Stimulated activated CD4-positive, alpha-beta T cell treated with anti-CD3 and anti-CD28 coated beads, Interleukin-1b, Interleukin-23, amount 100 ng/mL, for 1 hour (primary cell): ENCODE results near the gene ASF1B.

ENCODE experiments used
- DNase-seq, 2 donors: peaks; one replicate each; pipeline ENCODE4 v3.0.0-alpha.2; 2020; ENCODE audit warnings: low read depth in 2 of 2

Gene ASF1B

DNA sequence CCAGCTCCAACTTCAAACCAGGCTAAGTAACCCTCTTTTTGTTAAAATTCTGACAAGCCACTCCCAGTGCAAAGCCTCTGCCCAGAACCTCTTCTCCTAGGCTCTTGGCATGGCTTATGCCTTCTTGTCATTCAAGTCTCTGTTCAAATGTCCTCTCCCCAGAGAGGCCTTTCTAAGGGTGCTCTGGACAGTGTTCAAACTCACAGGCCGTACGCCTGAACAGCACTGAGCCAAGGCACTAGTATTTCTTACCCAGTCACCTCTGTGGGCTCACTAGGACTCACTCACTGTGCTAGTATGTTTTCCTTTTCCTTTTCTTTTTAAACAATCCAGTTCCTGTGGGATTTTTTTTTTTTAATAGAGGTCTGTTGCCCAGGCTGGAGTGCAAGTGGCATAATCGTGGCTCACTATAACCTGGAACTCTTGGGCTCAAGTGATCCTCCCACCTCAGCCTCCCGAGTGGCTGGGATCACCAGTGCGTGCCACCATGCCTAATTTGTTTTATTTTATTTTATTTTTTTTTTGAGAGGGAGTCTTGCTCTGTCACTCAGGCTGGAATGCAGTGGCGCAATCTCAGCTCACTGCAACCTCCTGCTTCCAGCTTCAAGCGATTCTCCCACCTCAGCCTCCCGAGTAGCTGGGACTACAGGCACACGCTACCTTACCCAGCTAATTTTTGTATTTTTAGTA is 2.3 kb upstream of the ASF1B start:
- DNase-seq, result no peak

DNA sequence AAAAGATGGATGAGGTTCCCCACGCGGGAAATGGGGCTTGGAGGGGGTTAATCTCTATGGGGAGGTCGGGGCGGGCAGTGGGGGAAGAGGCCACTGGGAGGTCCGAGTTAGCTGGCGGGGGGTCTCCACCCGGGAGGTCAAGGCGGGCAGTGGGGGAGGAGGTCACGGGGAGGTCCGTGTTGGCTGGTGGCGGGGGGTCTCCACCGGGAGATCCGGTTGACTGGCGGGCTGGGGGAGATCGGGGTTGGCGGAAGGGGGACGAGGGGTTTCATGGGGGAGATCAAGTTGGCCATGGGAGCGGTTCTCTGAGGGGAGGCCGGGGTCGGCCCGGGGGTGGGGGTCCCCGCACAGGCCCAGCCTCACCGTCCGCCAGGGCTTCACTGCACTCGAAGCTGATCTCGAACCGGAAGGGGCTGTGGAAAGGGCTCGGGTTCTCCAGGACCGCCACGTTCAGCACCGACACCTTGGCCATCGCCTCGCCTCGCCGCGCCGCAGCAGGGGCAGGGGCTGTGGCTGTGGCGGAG is 342 bp downstream of the ASF1B start:
- DNase-seq, result no peak

DNA sequence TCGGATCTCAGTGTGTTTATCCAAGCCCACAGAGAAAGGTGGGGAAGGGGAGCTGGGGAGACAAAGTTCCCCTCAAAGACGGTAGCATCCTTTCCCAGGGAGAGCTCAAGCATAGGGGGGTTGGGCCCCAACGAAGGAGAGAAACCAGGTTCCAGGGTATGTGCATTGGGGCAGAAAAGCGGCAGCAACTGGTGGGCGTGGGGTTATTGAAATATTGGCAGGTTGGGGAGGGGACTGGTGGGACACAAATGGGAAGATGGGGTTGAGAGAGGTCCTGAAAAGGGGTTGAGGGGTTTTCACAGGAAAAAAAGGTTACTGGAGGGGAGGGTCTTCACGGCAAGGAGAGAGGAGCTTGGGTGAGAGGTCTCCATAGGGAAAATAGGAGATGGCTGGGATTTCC is 1.0 kb downstream of the ASF1B start:
- DNase-seq, result no peak

DNA sequence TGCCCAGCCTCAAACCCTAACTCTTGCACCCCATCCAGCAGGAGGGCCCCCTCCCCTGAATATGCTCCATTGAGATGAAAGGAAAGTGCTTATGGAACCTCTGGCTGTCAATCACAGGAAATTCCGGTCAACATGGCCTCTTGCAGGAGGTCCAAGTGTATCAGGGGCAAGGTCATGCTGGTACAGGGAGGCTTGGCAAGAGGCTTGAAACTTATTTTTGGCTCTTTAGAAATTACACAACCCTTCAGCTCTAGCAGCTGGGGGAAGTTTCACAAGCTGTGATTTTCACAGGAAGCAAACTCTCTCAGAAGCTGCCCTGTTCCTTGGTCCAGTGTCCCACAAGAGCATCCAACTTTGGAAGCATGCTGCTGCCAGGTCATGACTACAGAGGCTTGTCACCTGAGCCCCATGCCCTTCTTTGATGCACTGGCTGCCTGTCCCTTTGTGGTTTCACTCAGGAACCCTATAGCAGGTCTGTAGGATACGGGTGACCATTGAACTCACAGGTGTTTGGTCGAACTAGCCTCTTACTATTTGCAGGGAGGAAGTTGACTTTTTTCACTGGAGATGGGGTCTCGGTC is 8.4 kb downstream of the ASF1B start:
- no peak for DNase-seq

DNA sequence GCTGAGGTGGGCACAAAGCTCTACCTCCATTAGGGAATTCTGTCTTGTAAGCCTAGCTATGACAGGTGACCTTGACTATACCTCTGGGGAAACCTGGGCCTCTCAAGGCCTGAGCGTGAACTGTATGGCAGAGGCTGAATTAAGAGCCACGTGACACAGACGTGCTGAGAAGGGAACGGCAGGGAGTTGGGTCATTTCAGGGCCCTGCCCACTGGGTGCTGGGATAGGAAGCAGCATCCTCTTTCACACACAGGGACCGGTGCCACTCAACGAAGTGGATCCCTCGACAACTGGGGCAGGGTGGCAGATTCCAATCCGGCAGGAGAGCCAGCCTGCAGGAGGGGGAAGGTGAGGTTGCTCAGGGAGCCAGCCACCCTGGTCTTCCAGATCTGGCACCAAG is 9.2 kb downstream of the ASF1B start:
- no peak for DNase-seq

- no peak for DNase-seq
Measured at GRCh38 chr19:14122924-14123323, 13.5 kb downstream of the ASF1B start.

- no peak for DNase-seq
Measured at GRCh38 chr19:14120497-14120780, 15.9 kb downstream of the ASF1B start.

- no peak for DNase-seq
Measured at GRCh38 chr19:14119644-14120496, 16.5 kb downstream of the ASF1B start.

DNA sequence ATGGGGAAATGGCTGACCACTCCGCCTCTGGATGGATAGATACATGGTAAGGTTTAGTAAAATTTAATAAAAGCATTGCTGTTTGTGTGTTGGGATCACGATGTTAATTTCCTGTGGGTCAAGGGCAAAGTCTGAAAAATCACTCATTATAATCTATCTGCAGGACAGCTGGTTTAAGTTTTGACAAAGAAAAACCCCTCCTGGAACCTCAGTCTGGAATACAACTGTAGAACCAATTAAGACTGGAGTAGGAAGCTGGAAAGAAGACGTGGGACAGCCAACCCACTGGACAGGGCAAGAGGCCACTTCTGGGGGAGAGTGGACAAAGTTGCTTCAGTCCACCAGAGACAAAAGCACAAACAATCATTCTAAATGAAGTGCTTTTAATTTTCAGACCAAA is 17.2 kb downstream of the ASF1B start:
- DNase-seq, result no peak

DNA sequence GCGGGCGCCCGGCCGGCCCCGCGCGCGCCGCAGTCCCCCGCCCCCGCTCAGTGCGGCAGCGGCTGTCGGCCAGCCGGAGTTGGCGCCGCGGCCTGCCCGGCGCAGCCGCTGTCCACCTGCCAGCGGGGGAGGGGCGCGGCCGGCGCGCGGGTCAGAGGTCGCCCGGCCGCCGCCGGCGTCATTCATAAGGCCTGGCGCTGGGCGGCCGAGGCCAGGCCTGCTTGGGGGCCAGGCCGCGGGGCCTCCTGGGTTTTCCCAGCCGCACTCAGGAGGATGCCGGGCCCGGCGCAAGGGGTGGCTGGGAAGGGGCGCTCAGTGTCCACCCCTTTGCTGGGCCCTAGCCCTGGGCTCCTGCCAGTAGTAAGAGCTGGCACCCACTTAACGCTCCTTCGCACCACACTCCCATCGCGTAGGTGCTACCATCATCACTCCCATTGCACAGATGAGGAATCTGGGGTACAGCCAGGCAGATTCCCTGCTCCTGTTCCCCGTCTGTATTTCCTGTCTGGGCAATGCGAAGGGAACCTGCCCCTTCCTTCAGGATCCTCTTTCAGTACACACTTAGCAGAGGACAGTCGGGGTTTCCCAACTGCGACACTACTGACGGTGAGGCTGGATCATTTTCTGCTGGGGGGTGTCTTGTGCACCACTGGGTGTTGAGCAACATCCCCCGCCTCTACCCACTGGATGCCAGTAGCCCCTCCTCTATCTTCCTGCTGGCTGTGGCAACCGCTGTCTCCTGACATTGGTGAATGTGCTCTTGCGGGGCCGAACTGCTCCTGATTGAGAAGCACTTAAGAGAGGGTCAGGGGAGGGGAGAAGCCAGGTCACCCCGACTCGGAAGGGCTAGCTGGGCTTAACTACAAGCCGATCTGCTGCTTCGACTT is 18.0 kb downstream of the ASF1B start:
- DNase-seq, result no peak

GRCh38 chr19:14117668-14118164 is 18.7 kb downstream of the ASF1B start, which contains the start of gene PRKACA:
Gene PRKACA, minus strand, starts transcription at chr19:14117762. Its CDS starts 215 bp downstream, at chr19:14117547.
- peak; percentile 91 to 98 for DNase-seq

- no peak for DNase-seq
Measured at GRCh38 chr19:14116918-14117578, 19.3 kb downstream of the ASF1B start.

DNA sequence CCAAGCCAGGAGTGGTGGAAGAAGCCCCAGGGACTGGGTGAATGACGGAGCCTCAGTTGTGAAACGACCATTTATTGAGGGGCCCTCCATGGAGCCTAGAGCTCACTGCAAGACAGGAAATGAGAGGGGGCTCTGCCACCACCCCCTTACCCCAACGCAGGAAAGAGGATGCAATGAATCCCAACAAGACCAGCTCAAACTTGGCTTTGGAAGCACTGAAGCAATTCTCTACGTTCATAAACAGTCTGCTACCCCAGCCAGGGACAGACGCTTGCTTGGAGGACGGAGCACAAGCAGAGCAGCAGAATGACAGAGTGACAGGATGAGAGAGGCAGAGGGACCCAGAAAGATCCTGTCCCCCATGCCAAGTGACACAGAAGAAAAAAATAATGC is 19.9 kb downstream of the ASF1B start:
- no peak for DNase-seq

- no peak for DNase-seq
Measured at GRCh38 chr19:14115756-14116155, 20.6 kb downstream of the ASF1B start.

DNA sequence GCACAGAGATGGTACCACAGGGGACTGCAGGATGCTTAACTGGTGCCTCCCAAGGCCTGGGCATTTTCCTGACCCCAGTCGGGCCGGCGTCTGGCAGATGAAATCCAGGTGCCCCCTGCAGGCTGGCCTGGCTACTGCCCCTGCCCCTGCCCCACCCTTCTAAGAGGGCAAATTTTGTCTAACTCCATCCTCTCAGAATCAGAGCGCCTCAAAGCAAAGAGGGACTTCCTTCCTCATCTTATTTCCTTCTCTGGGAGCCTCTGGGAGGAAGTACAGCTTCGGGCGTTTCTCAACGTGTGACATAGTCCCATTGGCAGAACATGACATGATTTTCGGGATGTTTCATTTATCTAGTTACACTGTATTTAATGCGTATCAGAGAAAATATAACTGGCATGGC is 21.5 kb downstream of the ASF1B start:
- peak in 1 of 2 donors; percentile 35 for DNase-seq

DNA sequence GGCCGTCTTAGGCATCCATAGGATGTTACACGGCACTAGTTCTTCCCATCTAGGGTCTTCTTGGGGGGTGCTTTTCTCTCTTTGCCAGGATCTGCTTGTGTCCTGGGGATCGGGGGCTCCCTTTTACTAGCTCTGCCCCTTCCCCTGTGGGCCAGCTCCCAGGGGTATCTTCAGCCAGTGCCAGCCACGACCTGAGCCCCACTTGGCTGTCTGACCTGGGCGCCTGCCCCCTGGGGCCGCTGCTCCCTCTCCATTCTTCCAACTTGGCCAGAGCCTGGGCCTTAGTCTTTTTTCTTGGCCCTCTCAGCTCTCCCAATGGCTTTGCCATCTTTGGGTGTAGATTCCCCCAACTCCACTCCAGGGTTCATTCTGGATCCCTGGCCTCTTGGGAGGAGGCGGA is 21.9 kb downstream of the ASF1B start:
- no peak for DNase-seq

DNA sequence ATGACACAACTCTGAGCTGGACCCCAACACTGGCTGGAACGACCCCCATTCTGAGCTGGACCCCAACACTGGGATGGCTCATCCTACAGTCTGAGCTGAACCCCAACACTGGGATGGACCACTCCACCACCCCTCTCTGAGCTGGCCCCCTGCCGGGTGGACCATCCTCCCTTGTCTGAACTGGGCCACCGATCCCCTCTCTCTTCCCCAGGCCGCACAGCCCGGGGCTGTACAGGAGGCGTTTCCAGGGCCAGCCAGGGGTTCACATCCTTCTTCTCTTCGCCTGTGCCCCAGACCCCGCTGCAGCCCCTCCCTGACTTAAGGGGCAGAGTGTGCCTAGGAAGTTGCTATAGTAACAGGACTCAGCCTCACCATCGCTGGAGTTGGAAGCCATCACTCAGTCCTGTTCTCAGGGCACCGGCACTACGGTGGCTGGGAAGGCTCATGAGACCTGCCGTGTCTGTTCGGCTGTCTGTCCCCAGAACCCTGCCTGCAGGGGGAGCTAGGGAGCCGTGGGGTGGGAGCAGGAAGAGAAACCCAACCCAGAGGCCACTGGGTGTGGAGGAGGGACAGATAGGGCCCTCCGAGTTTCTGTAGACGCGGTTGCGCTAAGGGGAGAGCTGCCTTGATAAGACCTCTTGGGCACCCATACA is 22.5 kb downstream of the ASF1B start:
- DNase-seq, result no peak

DNA sequence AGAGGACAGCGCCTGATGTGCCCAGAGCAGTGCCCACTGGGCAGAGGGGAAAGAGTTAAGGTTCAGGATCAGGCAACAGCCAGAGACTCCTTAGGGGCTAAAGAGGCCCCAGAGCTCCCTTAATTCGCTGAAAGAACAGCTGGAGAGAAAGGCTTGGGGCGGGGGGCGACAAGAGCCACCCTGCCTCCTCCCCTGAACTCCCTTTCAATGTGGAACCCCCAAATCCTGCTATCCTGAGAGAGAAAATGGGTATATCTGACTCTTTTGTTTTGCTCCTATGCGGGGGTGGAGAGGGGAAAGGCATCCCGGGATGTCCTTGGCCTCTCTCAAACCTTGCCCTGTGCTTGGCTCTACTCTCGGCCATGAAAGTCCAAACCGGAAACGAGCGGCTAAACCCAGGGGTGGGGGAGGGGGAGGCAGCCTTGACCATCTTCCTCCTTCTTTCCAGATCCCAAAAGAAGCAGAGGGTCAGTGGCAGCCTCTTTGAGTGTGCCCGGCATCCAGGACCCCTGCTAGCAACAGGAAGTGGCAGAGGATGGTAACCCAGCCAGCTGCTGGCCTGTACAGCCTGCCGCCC is 23.5 kb downstream of the ASF1B start:
- no peak for DNase-seq

DNA sequence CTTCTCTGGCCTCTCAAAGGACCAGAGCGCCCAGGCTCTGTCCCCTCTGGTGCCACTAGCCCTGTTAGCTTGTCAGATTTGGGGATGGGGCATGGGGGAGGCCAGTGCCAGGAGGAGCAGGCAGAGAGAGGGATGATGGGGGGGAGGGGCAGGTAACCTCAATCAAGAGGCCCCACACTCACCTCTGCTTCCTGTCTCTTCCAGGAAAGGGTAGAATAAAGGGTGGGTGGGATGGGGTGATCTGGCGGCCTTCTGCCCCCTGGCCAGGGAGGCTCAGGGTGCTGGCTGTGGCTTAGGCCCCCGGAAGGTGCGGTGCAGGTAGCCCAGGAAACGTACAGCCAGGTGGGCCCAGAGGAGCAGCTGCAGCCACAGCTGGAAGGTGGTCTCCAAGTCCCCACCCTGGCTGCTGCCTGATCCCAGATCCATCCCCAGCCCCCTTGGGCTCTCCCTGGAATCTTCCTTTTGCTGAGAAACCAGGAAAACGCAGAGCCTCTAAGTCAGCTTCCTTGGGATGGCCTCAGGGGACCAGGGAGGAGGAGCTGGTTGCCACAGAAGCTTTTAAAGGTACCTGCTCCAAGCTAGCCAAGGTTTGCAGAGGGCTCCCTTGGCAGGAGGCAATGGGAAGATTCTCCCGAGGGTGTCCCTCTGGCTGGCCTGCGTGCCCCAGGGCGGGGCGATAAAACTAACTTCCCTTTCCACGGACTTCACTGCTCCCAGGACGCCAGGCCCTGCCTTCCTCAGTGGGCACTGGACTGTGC is 24.2 kb downstream of the ASF1B start:
- no peak for DNase-seq
